GM12878 (cell line): ENCODE results near the gene CARS2. TPM values are rescaled to one million over a fixed set of nuclear protein-coding genes. Genes with fewer than 3 reads are reported as not detected.

ENCODE experiments used
- ATF2 ChIP-seq: IDR thresholded peaks from 2 replicates; pipeline ENCODE4 v1.6.1; 2012; ENCODE audit warnings: low read length, inconsistent platforms
- BCL3 ChIP-seq: IDR thresholded peaks from 2 replicates; pipeline ENCODE4 v1.6.1; 2011; ENCODE audit warnings: borderline replicate concordance, low read depth, mild to moderate bottlenecking, moderate library complexity, low read length; ENCODE audit not compliant: insufficient read depth, poor library complexity, severe bottlenecking
- CBX5 ChIP-seq: sonication (generic); IDR thresholded peaks from 2 replicates; pipeline ENCODE4 v1.6.1; 2016; ENCODE audit warnings: low read depth, moderate library complexity, mild to moderate bottlenecking, inconsistent platforms
- CHD2 ChIP-seq: IDR thresholded peaks from 2 replicates; pipeline ENCODE4 v1.6.1; 2011; ENCODE audit warnings: low read depth, low read length, improper control_type of control experiment, borderline replicate concordance
- EP300 ChIP-seq, 2 experiments: fragments of 150-350 bp in 1 of 2; IDR thresholded peaks; 2 replicates each; pipeline ENCODE4 v1.6.1; 2011 to 2012; ENCODE audit warnings: low read depth in 2 of 2, low read length in 2 of 2, borderline replicate concordance in 1 of 2, improper control_type of control experiment in 1 of 2, inconsistent platforms in 1 of 2; ENCODE audit not compliant: control insufficient read depth in 1 of 2
- GATAD2B ChIP-seq: fragments of 450-650 bp; conservative IDR thresholded peaks from 2 replicates; pipeline ENCODE4 v1.6.1; 2017; ENCODE audit warnings: low read depth, mild to moderate bottlenecking, moderate library complexity
- MEF2B ChIP-seq: fragments of 450-650 bp; IDR thresholded peaks from 2 replicates; pipeline ENCODE4 v1.6.1; 2018; ENCODE audit warnings: mild to moderate bottlenecking, moderate library complexity; ENCODE audit not compliant: partially characterized antibody, poor library complexity, severe bottlenecking
- MTA3 ChIP-seq: IDR thresholded peaks from 2 replicates; pipeline ENCODE4 v1.6.1; 2012; ENCODE audit warnings: low read length, inconsistent platforms, borderline replicate concordance
- NFXL1 ChIP-seq: fragments of 450-650 bp; IDR thresholded peaks from 2 replicates; pipeline ENCODE4 v1.6.1; 2017; ENCODE audit warnings: antibody characterized with exemption, mild to moderate bottlenecking, borderline replicate concordance
- NR2C1 ChIP-seq: fragments of 450-650 bp; IDR thresholded peaks from 2 replicates; pipeline ENCODE4 v1.6.1; 2017; ENCODE audit warnings: antibody characterized with exemption, mild to moderate bottlenecking, moderate library complexity
- PML ChIP-seq: IDR thresholded peaks from 2 replicates; pipeline ENCODE4 v1.6.1; 2012; ENCODE audit warnings: low read length, inconsistent platforms
- POLR2A ChIP-seq: IDR thresholded peaks from 2 replicates; pipeline ENCODE4 v1.6.1; 2011; ENCODE audit warnings: low read depth, mild to moderate bottlenecking, low read length
- SIX5 ChIP-seq: IDR thresholded peaks from 2 replicates; pipeline ENCODE4 v1.6.1; 2011; ENCODE audit warnings: mild to moderate bottlenecking, low read depth, low read length, moderate library complexity; ENCODE audit not compliant: severe bottlenecking
- STAT1 ChIP-seq: fragments of 450-650 bp; conservative IDR thresholded peaks from 2 replicates; pipeline ENCODE4 v1.6.1; 2014; ENCODE audit warnings: antibody characterized with exemption, mild to moderate bottlenecking
- STAT3 ChIP-seq: IDR thresholded peaks from 2 replicates; pipeline ENCODE4 v1.6.1; 2011; ENCODE audit warnings: low read depth, low read length, improper control_type of control experiment
- TCF7 ChIP-seq: IDR thresholded peaks from 2 replicates; pipeline ENCODE4 v1.6.1; 2014; ENCODE audit warnings: antibody characterized with exemption, borderline replicate concordance
- USF1 ChIP-seq: IDR thresholded peaks from 2 replicates; pipeline ENCODE4 v1.6.1; 2011; ENCODE audit warnings: borderline replicate concordance, low read depth, mild to moderate bottlenecking, moderate library complexity, mixed read lengths, low read length; ENCODE audit not compliant: insufficient read depth; ENCODE audit errors: extremely low read length
- ZBTB11 ChIP-seq: fragments of 450-650 bp; formaldehyde crosslinking; IDR thresholded peaks from 2 replicates; pipeline ENCODE4 v1.5.0; 2022; ENCODE audit warnings: mild to moderate bottlenecking, missing genetic modification characterization
- ZBTB33 ChIP-seq: fragments of 450-650 bp; IDR thresholded peaks from 2 replicates; pipeline ENCODE4 v1.6.1; 2017; ENCODE audit warnings: mild to moderate bottlenecking
- ZNF24 ChIP-seq: fragments of 450-650 bp; IDR thresholded peaks from 2 replicates; pipeline ENCODE4 v1.6.1; 2017; ENCODE audit warnings: antibody characterized with exemption, mild to moderate bottlenecking
- polyA plus RNA-seq, 11 experiments: library from polyadenylated mRNA; depleted of rRNA in 4 of 11; unstranded in 6 of 11; stranded (reverse) in 5 of 11; fragments of >200 nt; fragmentation: Nextera tagmentation in 4 of 11; fragmentation: Illumina TruSeq in 1 of 11; extraction: Ambion mirVana in 4 of 11; extraction: Trizol in 1 of 11; gene quantifications; 1 replicate in 1 of 11; 2 replicates in 10 of 11; pipeline versions ENCODE4 v1.2.1 to v1.2.3, GENCODE V29; 2011 to 2016; ENCODE audit warnings: inconsistent platforms in 2 of 11, missing spikeins in 2 of 11, low read depth in 1 of 11
- total RNA-seq, 4 experiments: library from RNA; depleted of rRNA in 3 of 4; stranded (reverse); fragments of >200 nt in 3 of 4; fragmentation: Illumina TruSeq in 1 of 4; extraction: Trizol in 1 of 4; gene quantifications; 2 replicates each; pipeline versions ENCODE4 v1.2.1 to v1.2.3, GENCODE V29; 2013 to 2021

The CARS2 gene
- total and polyA plus RNA-seq, 10 of the 15 experiments (the other 5 are each of a cell fraction or from before 2014, with no cell fraction given), result 4.2 to 101 (median 61.5) TPM

- TF ChIP-seq BCL3 (no peak), EP300 (IDR thresholded peaks at IDR 0.05; ENCODE audit: borderline replicate concordance in 1 of 2, control insufficient read depth in 1 of 2, low read depth in 2 of 2, low read length in 2 of 2) (0 out of 4 replicates have a peak, but pooled peaks of 1 of the 2 experiments have one; percentile 21), STAT1 (0 out of 2 replicates have a peak, but pooled peaks have one; percentile 55), CHD2 (peak; percentile 93), ZNF24 (no peak), TCF7 (no peak), USF1 (no peak), ZBTB33 (no peak), NFXL1 (no peak), ZBTB11 (CRISPR knock-in tag) (peak; percentile 37; the same call in 1 of the 2 replicates), POLR2A (peak; percentile 100), MTA3 (no peak), MEF2B (peak; percentile 55), GATAD2B (peak; percentile 70; the same call in 1 of the 2 replicates), SIX5 (peak; percentile 66), CBX5 (no peak), STAT3 (no peak), PML (no peak), NR2C1 (0 out of 2 replicates have a peak, but pooled peaks have one; percentile 18), ATF2 (no peak)
Observed at GRCh38 chr13:110712849-110713641, 7.1 kb upstream of the CARS2 start (continued).
